ENCODE measurements around the gene ADAMTS13. TPM values are rescaled to one million over a fixed set of nuclear protein-coding genes. Genes with fewer than 3 reads are reported as not detected.

Gene ADAMTS13
- total and polyA plus RNA-seq, 2 donors (not counting 3 experiments of a cell fraction or from before 2014, with no cell fraction given), result 1.5 to 2.5 TPM

DNA sequence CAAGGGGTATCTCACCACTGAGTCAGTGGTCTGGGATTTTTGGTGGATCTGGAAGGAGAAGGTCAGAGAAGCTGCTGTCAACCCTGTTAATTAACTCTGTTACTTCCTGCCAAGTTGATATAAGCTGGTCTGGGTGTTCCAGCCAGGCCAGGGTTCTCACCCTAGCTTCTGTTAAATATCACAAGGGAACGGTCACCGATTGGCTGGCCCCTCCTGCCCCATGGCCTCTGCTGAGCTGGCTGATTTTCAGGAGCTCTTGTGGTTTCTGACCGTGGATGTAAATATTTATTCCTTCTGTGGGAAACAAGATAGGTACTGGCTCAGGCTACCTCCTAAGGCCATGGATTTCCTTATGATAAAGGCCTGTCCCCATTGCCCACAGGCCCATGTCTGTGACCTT, 1.0 kb downstream of the ADAMTS13 start:
- H2AFZ ChIP-seq (ENCODE audit: low read depth, low read length), result no peak overlapping the region
- no peak for FAIRE-seq
- POLR2A ChIA-PET, result no interaction called here
- DNase-seq (ENCODE audit: low read depth, low spot score), result no peak
- peaks cover 9 to 12% of the 10 kb centered on the region in 2 experiments for H3K27me3 ChIP-seq (ENCODE audit: control insufficient read depth in 2 of 2, insufficient read depth in 2 of 2, low read length in 2 of 2)
- TF ChIP-seq MYC (IDR thresholded peaks at IDR 0.05; ENCODE audit: low read depth, low read length) (no peak), FOS (IDR thresholded peaks at IDR 0.05; ENCODE audit: borderline replicate concordance, insufficient read depth, low read length) (no peak), POLR2AphosphoS5 (IDR thresholded peaks at IDR 0.05; ENCODE audit: insufficient read depth, low read depth, low read length) (no peak), JUN (IDR thresholded peaks at IDR 0.05; ENCODE audit: borderline replicate concordance, insufficient read depth, insufficient read length, low read depth) (no peak), POLR2A (IDR thresholded peaks at IDR 0.05; ENCODE audit: low read depth, low read length) (no peak), EZH2 (IDR thresholded peaks at IDR 0.05; ENCODE audit: borderline replicate concordance, low read depth, low read length, severe bottlenecking) (no peak)
- TF ChIP-seq, protein P1, sequence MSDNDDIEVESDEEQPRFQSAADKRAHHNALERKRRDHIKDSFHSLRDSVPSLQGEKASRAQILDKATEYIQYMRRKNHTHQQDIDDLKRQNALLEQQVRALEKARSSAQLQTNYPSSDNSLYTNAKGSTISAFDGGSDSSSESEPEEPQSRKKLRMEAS (IDR thresholded peaks at IDR 0.05; ENCODE audit: insufficient read depth, insufficient read length), result no peak
- TF ChIP-seq, protein P2, sequence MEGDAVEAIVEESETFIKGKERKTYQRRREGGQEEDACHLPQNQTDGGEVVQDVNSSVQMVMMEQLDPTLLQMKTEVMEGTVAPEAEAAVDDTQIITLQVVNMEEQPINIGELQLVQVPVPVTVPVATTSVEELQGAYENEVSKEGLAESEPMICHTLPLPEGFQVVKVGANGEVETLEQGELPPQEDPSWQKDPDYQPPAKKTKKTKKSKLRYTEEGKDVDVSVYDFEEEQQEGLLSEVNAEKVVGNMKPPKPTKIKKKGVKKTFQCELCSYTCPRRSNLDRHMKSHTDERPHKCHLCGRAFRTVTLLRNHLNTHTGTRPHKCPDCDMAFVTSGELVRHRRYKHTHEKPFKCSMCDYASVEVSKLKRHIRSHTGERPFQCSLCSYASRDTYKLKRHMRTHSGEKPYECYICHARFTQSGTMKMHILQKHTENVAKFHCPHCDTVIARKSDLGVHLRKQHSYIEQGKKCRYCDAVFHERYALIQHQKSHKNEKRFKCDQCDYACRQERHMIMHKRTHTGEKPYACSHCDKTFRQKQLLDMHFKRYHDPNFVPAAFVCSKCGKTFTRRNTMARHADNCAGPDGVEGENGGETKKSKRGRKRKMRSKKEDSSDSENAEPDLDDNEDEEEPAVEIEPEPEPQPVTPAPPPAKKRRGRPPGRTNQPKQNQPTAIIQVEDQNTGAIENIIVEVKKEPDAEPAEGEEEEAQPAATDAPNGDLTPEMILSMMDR (IDR thresholded peaks at IDR 0.05; ENCODE audit: extremely low read depth in 1 of 2, insufficient read depth in 1 of 2, low read depth in 1 of 2, low read length in 2 of 2), result no peak
- H3K4me2 ChIP-seq (ENCODE audit: insufficient read depth, low read length), result no peak overlapping the region
- H3K9me1 ChIP-seq (replicated peaks; ENCODE audit: control insufficient read depth, extremely low read depth, insufficient read depth, low read length), result no peaks in the 10 kb centered on the region
- no peaks in the 10 kb centered on the region for H3K36me3 ChIP-seq (ENCODE audit: control insufficient read depth in 2 of 2, extremely low read depth in 1 of 2, insufficient read depth in 2 of 2, low read length in 2 of 2)
- no peak overlapping the region for H3K4me3 ChIP-seq (replicated peaks in 1 of 3; ENCODE audit: insufficient read depth in 1 of 3, low read depth in 1 of 3, low read length in 3 of 3)
- no peaks in the 10 kb centered on the region for H4K20me1 ChIP-seq (replicated peaks; ENCODE audit: control insufficient read depth, extremely low read depth, insufficient read depth, low read length)
- no TSS peak for BruUV-seq (replicated peaks)
- no peak overlapping the region for H3K9ac ChIP-seq (replicated peaks; ENCODE audit: extremely low read depth, insufficient read depth, low read length)
- H3K4me1 ChIP-seq (ENCODE audit: control insufficient read depth, extremely low read depth, insufficient read depth, low read length), result no peaks in the 10 kb centered on the region
- no peaks in the 10 kb centered on the region for H3K9me3 ChIP-seq (replicated peaks; ENCODE audit: control insufficient read depth, insufficient read depth, low read length)
- H3K79me2 ChIP-seq (ENCODE audit: control insufficient read depth, insufficient read depth, low read length), result no peaks in the 10 kb centered on the region
- dilution Hi-C loops (cut with MboI; ENCODE audit: extremely low pct_ligation_motif_present, low sequenced_read_pairs) (no loop called here), intact Hi-C loops (cut with micrococcal nuclease) (no loop called here)
- H3K27ac ChIP-seq (ENCODE audit: insufficient read depth, low read depth, low read length), result no peak overlapping the region
- CTCF ChIA-PET, result no interaction called here

Data from endothelial cell of umbilical vein (primary cell).